HepG2 (cell line): ENCODE measurements around the gene SLC66A3. TPM values are rescaled to one million over a fixed set of nuclear protein-coding genes. Genes with fewer than 3 reads are reported as not detected.

Source experiments
- ARNT2 ChIP-seq: sonication (generic); formaldehyde crosslinking; IDR thresholded peaks from 2 replicates; pipeline ENCODE4 v1.8.0; 2022; ENCODE audit warnings: mild to moderate bottlenecking, low read depth, missing genetic modification reagents, moderate library complexity
- ATF7-NPFF ChIP-seq: sonication (generic); formaldehyde crosslinking; IDR thresholded peaks from 2 replicates; pipeline ENCODE4 v1.8.1; 2023; ENCODE audit warnings: mild to moderate bottlenecking, low read depth, missing genetic modification reagents, moderate library complexity
- BORCS8-MEF2B ChIP-seq: sonication (generic); formaldehyde crosslinking; IDR thresholded peaks from 2 replicates; pipeline ENCODE4 v1.8.0; 2022; ENCODE audit warnings: mild to moderate bottlenecking, missing genetic modification reagents
- FOSL2 ChIP-seq: sonication (generic); formaldehyde crosslinking; IDR thresholded peaks from 2 replicates; pipeline ENCODE4 v1.4.0; 2020; ENCODE audit warnings: missing genetic modification reagents
- GTF3A ChIP-seq: sonication (generic); formaldehyde crosslinking; conservative IDR thresholded peaks from 2 replicates; pipeline ENCODE4 v1.4.0; 2020; ENCODE audit warnings: mild to moderate bottlenecking, missing genetic modification reagents
- ONECUT2 ChIP-seq: sonication (generic); formaldehyde crosslinking; IDR thresholded peaks from 2 replicates; pipeline ENCODE4 v1.4.0; 2020; ENCODE audit warnings: missing genetic modification reagents
- RAD21 ChIP-seq: fragments of 450-650 bp; formaldehyde crosslinking; IDR thresholded peaks from 2 replicates; pipeline ENCODE4 v1.5.0; 2020; ENCODE audit warnings: mild to moderate bottlenecking
- RNF2 ChIP-seq: fragments of 450-650 bp; conservative IDR thresholded peaks from 2 replicates; pipeline ENCODE4 v1.6.1; 2016; ENCODE audit warnings: low read depth
- SAFB2 ChIP-seq: sonication (generic); formaldehyde crosslinking; IDR thresholded peaks from 2 replicates; pipeline ENCODE4 v1.5.1; 2020; ENCODE audit warnings: missing genetic modification reagents, low read depth, mild to moderate bottlenecking, borderline replicate concordance
- SP5 ChIP-seq: IDR thresholded peaks from 2 replicates; pipeline ENCODE4 v1.6.1; 2016; ENCODE audit warnings: low read depth, borderline replicate concordance
- SYNCRIP ChIP-seq: fragments of 200-400 bp; formaldehyde crosslinking; IDR thresholded peaks from 2 replicates; pipeline ENCODE4 v1.6.1; 2018; ENCODE audit warnings: mild to moderate bottlenecking, low read depth, low read length; ENCODE audit not compliant: insufficient read depth
- WIZ ChIP-seq: sonication (generic); formaldehyde crosslinking; IDR thresholded peaks from 2 replicates; pipeline ENCODE4 v1.5.1; 2020; ENCODE audit warnings: mild to moderate bottlenecking, missing genetic modification reagents
- ZC3H4 ChIP-seq: sonication (generic); formaldehyde crosslinking; IDR thresholded peaks from 2 replicates; pipeline ENCODE4 v1.4.0; 2020; ENCODE audit warnings: missing genetic modification reagents, borderline replicate concordance
- ZFP36L1 ChIP-seq: sonication (generic); formaldehyde crosslinking; IDR thresholded peaks from 2 replicates; pipeline ENCODE4 v1.8.0; 2022; ENCODE audit warnings: mild to moderate bottlenecking, missing genetic modification reagents, moderate library complexity
- ZFP62 ChIP-seq: sonication (generic); formaldehyde crosslinking; IDR thresholded peaks from 2 replicates; pipeline ENCODE4 v1.4.0; 2020; ENCODE audit warnings: missing genetic modification reagents
- ZMAT3 ChIP-seq: sonication (generic); formaldehyde crosslinking; conservative IDR thresholded peaks from 2 replicates; pipeline ENCODE4 v1.7.0; 2021; ENCODE audit warnings: missing genetic modification reagents
- ZNF460 ChIP-seq: sonication (generic); formaldehyde crosslinking; IDR thresholded peaks from 2 replicates; pipeline ENCODE4 v1.5.1; 2020; ENCODE audit warnings: missing genetic modification reagents, mild to moderate bottlenecking, borderline replicate concordance
- ZNF850 ChIP-seq: sonication (generic); formaldehyde crosslinking; conservative IDR thresholded peaks from 2 replicates; pipeline ENCODE4 v1.9.0; 2021; ENCODE audit warnings: mild to moderate bottlenecking, missing genetic modification reagents
- polyA plus RNA-seq, 8 experiments: library from polyadenylated mRNA; depleted of rRNA in 3 of 8; stranded (reverse) in 7 of 8; unstranded in 1 of 8; fragments of >200 nt; fragmentation: Illumina TruSeq in 4 of 8; extraction: Trizol in 4 of 8; gene quantifications; 2 replicates each; pipeline versions ENCODE4 v1.2.1 to v1.2.3, GENCODE V29; 2011 to 2016; ENCODE audit warnings: low read depth in 4 of 8, missing spikeins in 1 of 8, mixed read lengths in 1 of 8; ENCODE audit not compliant: insufficient read depth in 1 of 8
- total RNA-seq, 5 experiments: library from RNA; depleted of rRNA; stranded (reverse); fragments of >200 nt; fragmentation: Illumina TruSeq; extraction: Trizol; gene quantifications; 2 replicates each; pipeline ENCODE4 v1.2.3, GENCODE V29; 2016; ENCODE audit warnings: low read depth in 1 of 5
- TF ChIP-seq, protein P1 (sequence below): sonication (generic); formaldehyde crosslinking; IDR thresholded peaks from 2 replicates; pipeline ENCODE4 v1.4.0; 2020; ENCODE audit warnings: missing genetic modification reagents
- TF ChIP-seq, protein P2 (sequence below): sonication (generic); formaldehyde crosslinking; IDR thresholded peaks from 2 replicates; pipeline ENCODE4 v1.5.0; 2020; ENCODE audit warnings: mild to moderate bottlenecking, missing genetic modification reagents, moderate library complexity
- TF ChIP-seq, protein P3 (sequence below): sonication (generic); formaldehyde crosslinking; IDR thresholded peaks from 2 replicates; pipeline ENCODE4 v1.4.0; 2020; ENCODE audit warnings: mild to moderate bottlenecking, missing genetic modification reagents

Gene SLC66A3
- total and polyA plus RNA-seq, 2 of the 13 experiments (the other 11 are each of a cell fraction or from before 2014, with no cell fraction given), result 2.2 to 3.7 TPM

DNA sequence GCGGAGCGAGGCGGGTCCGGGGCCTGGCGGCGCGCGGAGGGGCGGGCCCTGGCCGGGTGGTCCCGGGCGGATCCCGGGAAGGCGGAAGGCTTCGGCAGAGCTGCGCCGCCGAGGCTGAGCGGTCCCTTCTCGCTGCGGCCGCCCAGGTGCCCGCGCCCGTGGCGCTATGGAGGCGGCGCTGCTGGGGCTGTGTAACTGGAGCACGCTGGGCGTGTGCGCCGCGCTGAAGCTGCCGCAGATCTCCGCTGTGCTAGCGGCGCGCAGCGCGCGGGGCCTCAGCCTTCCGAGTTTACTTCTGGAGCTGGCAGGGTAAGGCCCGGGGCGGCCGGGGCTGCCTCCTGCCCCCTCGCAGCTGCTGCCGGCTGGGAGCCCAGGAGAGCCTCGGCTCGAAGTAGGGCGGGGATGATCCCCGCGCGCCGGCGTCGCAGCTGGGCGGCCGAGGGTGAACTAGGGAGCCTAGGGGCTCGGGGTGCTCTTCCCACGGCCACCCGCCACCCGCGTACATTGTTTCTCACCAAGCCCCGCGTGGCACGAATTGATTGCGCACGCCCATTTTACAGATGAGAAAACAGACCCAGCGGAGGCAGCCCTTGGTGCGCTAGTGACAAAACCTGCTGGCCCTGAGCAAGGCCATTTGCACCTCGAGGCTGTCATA, at the start of gene SLC66A3 (continued):
- no peak for TF ChIP-seq SYNCRIP
- peak; percentile 63; the same call in 1 of the 2 replicates for TF ChIP-seq SAFB2
- no peak for TF ChIP-seq ONECUT2 (CRISPR knock-in tag)
- peak; percentile 66; the same call in 1 of the 2 replicates for TF ChIP-seq RNF2
- peak; percentile 95; the same call in 1 of the 2 replicates for TF ChIP-seq ZNF850 (CRISPR knock-in tag)
- peak; percentile 85; the same call in 1 of the 2 replicates for TF ChIP-seq ATF7-NPFF (CRISPR knock-in tag)
- TF ChIP-seq ZNF460, result no peak; the same call in 1 of the 2 replicates
- no peak for TF ChIP-seq GTF3A (CRISPR knock-in tag)
- TF ChIP-seq RAD21 (CRISPR knock-in tag), result peak; percentile 68; the same call in 1 of the 2 replicates
- TF ChIP-seq, protein P1, sequence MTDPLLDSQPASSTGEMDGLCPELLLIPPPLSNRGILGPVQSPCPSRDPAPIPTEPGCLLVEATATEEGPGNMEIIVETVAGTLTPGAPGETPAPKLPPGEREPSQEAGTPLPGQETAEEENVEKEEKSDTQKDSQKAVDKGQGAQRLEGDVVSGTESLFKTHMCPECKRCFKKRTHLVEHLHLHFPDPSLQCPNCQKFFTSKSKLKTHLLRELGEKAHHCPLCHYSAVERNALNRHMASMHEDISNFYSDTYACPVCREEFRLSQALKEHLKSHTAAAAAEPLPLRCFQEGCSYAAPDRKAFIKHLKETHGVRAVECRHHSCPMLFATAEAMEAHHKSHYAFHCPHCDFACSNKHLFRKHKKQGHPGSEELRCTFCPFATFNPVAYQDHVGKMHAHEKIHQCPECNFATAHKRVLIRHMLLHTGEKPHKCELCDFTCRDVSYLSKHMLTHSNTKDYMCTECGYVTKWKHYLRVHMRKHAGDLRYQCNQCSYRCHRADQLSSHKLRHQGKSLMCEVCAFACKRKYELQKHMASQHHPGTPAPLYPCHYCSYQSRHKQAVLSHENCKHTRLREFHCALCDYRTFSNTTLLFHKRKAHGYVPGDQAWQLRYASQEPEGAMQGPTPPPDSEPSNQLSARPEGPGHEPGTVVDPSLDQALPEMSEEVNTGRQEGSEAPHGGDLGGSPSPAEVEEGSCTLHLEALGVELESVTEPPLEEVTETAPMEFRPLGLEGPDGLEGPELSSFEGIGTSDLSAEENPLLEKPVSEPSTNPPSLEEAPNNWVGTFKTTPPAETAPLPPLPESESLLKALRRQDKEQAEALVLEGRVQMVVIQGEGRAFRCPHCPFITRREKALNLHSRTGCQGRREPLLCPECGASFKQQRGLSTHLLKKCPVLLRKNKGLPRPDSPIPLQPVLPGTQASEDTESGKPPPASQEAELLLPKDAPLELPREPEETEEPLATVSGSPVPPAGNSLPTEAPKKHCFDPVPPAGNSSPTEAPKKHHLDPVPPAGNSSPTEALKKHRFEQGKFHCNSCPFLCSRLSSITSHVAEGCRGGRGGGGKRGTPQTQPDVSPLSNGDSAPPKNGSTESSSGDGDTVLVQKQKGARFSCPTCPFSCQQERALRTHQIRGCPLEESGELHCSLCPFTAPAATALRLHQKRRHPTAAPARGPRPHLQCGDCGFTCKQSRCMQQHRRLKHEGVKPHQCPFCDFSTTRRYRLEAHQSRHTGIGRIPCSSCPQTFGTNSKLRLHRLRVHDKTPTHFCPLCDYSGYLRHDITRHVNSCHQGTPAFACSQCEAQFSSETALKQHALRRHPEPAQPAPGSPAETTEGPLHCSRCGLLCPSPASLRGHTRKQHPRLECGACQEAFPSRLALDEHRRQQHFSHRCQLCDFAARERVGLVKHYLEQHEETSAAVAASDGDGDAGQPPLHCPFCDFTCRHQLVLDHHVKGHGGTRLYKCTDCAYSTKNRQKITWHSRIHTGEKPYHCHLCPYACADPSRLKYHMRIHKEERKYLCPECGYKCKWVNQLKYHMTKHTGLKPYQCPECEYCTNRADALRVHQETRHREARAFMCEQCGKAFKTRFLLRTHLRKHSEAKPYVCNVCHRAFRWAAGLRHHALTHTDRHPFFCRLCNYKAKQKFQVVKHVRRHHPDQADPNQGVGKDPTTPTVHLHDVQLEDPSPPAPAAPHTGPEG (CRISPR knock-in tag), result peak; percentile 65
- no peak for TF ChIP-seq ZFP62 (CRISPR knock-in tag)
- TF ChIP-seq ZC3H4 (CRISPR knock-in tag), result no peak
- TF ChIP-seq ARNT2 (CRISPR knock-in tag), result peak; percentile 77; the same call in 1 of the 2 replicates
- TF ChIP-seq ZFP36L1 (CRISPR knock-in tag), result no peak; the same call in 1 of the 2 replicates
- no peak; the same call in 1 of the 2 replicates for TF ChIP-seq ZMAT3 (CRISPR knock-in tag)
- TF ChIP-seq, protein P2, sequence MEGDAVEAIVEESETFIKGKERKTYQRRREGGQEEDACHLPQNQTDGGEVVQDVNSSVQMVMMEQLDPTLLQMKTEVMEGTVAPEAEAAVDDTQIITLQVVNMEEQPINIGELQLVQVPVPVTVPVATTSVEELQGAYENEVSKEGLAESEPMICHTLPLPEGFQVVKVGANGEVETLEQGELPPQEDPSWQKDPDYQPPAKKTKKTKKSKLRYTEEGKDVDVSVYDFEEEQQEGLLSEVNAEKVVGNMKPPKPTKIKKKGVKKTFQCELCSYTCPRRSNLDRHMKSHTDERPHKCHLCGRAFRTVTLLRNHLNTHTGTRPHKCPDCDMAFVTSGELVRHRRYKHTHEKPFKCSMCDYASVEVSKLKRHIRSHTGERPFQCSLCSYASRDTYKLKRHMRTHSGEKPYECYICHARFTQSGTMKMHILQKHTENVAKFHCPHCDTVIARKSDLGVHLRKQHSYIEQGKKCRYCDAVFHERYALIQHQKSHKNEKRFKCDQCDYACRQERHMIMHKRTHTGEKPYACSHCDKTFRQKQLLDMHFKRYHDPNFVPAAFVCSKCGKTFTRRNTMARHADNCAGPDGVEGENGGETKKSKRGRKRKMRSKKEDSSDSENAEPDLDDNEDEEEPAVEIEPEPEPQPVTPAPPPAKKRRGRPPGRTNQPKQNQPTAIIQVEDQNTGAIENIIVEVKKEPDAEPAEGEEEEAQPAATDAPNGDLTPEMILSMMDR (CRISPR knock-in tag), result peak; percentile 55
- peak; percentile 14; the same call in 1 of the 2 replicates for TF ChIP-seq FOSL2 (CRISPR knock-in tag)
- TF ChIP-seq BORCS8-MEF2B, result peak; percentile 49; the same call in 1 of the 2 replicates
- TF ChIP-seq, protein P3, sequence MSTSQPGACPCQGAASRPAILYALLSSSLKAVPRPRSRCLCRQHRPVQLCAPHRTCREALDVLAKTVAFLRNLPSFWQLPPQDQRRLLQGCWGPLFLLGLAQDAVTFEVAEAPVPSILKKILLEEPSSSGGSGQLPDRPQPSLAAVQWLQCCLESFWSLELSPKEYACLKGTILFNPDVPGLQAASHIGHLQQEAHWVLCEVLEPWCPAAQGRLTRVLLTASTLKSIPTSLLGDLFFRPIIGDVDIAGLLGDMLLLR (CRISPR knock-in tag), result 0 out of 2 replicates have a peak, but pooled peaks have one; percentile 43
- peak; percentile 42; the same call in 1 of the 2 replicates for TF ChIP-seq SP5 (CRISPR knock-in tag)
- peak; percentile 86 for TF ChIP-seq WIZ (CRISPR knock-in tag)
